CD4-positive, CD25-positive, alpha-beta regulatory T cell (primary cell): ENCODE results near the gene PPIL1. TPM values are rescaled to one million over a fixed set of nuclear protein-coding genes. Genes with fewer than 3 reads are reported as not detected.
A peak's percentile ranks its signal among the peaks of the same experiment; 100 is the strongest.

Experiments
- ATAC-seq, 2 donors: fragments of 150-1000 bp; cut with Tn5 transposase; one replicate each; pipeline ENCODE4 v1.10.0; 2021; ENCODE audit warnings: low read depth in 2 of 2, moderate number of reproducible peaks in 2 of 2, moderate library complexity in 1 of 2
- DNase-seq, 3 donors: peaks; one replicate each; pipeline versions ENCODE4 v3.0.0 to v3.0.0-alpha.2; 2012 to 2022; ENCODE audit warnings: mixed read lengths in 1 of 3
- H3K27ac ChIP-seq: one replicate; pipeline ENCODE4 v1.7.0; 2013; ENCODE audit warnings: mild to moderate bottlenecking, low read length; ENCODE audit not compliant: insufficient read depth, poor library complexity, severe bottlenecking
- H3K27me3 ChIP-seq: one replicate; pipeline ENCODE4 v1.7.0; 2013; ENCODE audit warnings: low read length; ENCODE audit not compliant: control insufficient read depth, insufficient read depth
- H3K36me3 ChIP-seq: one replicate; pipeline ENCODE4 v1.7.0; 2013; ENCODE audit warnings: mild to moderate bottlenecking, low read length, moderate library complexity; ENCODE audit not compliant: control insufficient read depth, insufficient read depth
- H3K4me1 ChIP-seq: 2 replicates; pipeline ENCODE4 v1.7.0; 2013; ENCODE audit warnings: mild to moderate bottlenecking, low read length; ENCODE audit not compliant: insufficient read depth, control insufficient read depth, poor library complexity, severe bottlenecking
- H3K4me3 ChIP-seq: one replicate; pipeline ENCODE4 v1.7.0; 2013; ENCODE audit warnings: low read depth, mild to moderate bottlenecking, low read length, moderate library complexity
- H3K9me3 ChIP-seq, 2 experiments: 1 replicate in 1 of 2; 2 replicates in 1 of 2; pipeline ENCODE4 v1.7.0; 2013; ENCODE audit warnings: low read length in 2 of 2, mild to moderate bottlenecking in 1 of 2, moderate library complexity in 1 of 2; ENCODE audit not compliant: control insufficient read depth in 2 of 2
- H3K27ac Mint-ChIP-seq, 3 donors: one replicate each; pipeline ENCODE4 v1.8.0; 2020 to 2022; ENCODE audit warnings: mild to moderate bottlenecking in 3 of 3, mixed read lengths in 3 of 3, moderate library complexity in 2 of 3
- H3K27me3 Mint-ChIP-seq: one replicate; pipeline ENCODE4 v1.8.0; 2022; ENCODE audit warnings: mild to moderate bottlenecking, mixed read lengths
- H3K36me3 Mint-ChIP-seq: one replicate; pipeline ENCODE4 v1.8.0; 2020; ENCODE audit warnings: mixed read lengths
- H3K4me1 Mint-ChIP-seq, 4 donors: one replicate each; pipeline ENCODE4 v1.8.0; 2020 to 2022; ENCODE audit warnings: mixed read lengths in 4 of 4, mild to moderate bottlenecking in 1 of 4
- H3K4me3 Mint-ChIP-seq, 4 donors: one replicate each; pipeline ENCODE4 v1.8.0; 2020 to 2022; ENCODE audit warnings: mild to moderate bottlenecking in 4 of 4, mixed read lengths in 4 of 4, moderate library complexity in 3 of 4
- H3K9me3 Mint-ChIP-seq, 7 donors: one replicate each; pipeline ENCODE4 v1.8.0; 2020 to 2022; ENCODE audit warnings: mixed read lengths in 7 of 7, mild to moderate bottlenecking in 3 of 7, moderate library complexity in 2 of 7
- polyA plus RNA-seq, 4 donors: library from polyadenylated mRNA; unstranded; fragments of 300-500 nt; fragmentation: Illumina TruSeq; gene quantifications; one replicate each; pipeline ENCODE4 v1.2.3, GENCODE V29; 2021
- total RNA-seq: library from RNA; stranded (reverse); gene quantifications from one replicate; pipeline ENCODE4 v1.2.3, GENCODE V29; 2022

The PPIL1 gene
- total and polyA plus RNA-seq, 5 donors from 2014 or later = 6.1 to 31.0 (median 23.8) TPM

- Mint-ChIP-seq H3K27me3 (peaks cover 23% of the 10 kb centered on the region), H3K4me1 (peaks cover 0 to 20% (median 3%) of the 10 kb centered on the region in 4 donors), H3K4me3 (peak overlapping the region in 1 of 4 donors; percentile 43), H3K27ac (no peak overlapping the region), H3K36me3 (peaks cover 2% of the 10 kb centered on the region), H3K9me3 (peaks cover 0 to 1% (median 0%) of the 10 kb centered on the region in 7 donors)
- Histone ChIP-seq H3K27ac (no peak overlapping the region), H3K4me3 (no peak overlapping the region), H3K4me1 (peaks cover 18% of the 10 kb centered on the region), H3K36me3 (no peaks in the 10 kb centered on the region), H3K9me3 (no peaks in the 10 kb centered on the region), H3K27me3 (peaks cover 5% of the 10 kb centered on the region)
- ATAC-seq = no peak
- DNase-seq = no peak
Measured at GRCh38 chr6:36843170-36843569, 31.4 kb downstream of the PPIL1 start.

GRCh38 chr6:36841756-36842155 is 32.8 kb downstream of the PPIL1 start:
- H3K36me3 ChIP-seq = no peaks in the 10 kb centered on the region
- H3K4me1 Mint-ChIP-seq = peaks cover 0 to 20% (median 3%) of the 10 kb centered on the region in 4 donors

DNA sequence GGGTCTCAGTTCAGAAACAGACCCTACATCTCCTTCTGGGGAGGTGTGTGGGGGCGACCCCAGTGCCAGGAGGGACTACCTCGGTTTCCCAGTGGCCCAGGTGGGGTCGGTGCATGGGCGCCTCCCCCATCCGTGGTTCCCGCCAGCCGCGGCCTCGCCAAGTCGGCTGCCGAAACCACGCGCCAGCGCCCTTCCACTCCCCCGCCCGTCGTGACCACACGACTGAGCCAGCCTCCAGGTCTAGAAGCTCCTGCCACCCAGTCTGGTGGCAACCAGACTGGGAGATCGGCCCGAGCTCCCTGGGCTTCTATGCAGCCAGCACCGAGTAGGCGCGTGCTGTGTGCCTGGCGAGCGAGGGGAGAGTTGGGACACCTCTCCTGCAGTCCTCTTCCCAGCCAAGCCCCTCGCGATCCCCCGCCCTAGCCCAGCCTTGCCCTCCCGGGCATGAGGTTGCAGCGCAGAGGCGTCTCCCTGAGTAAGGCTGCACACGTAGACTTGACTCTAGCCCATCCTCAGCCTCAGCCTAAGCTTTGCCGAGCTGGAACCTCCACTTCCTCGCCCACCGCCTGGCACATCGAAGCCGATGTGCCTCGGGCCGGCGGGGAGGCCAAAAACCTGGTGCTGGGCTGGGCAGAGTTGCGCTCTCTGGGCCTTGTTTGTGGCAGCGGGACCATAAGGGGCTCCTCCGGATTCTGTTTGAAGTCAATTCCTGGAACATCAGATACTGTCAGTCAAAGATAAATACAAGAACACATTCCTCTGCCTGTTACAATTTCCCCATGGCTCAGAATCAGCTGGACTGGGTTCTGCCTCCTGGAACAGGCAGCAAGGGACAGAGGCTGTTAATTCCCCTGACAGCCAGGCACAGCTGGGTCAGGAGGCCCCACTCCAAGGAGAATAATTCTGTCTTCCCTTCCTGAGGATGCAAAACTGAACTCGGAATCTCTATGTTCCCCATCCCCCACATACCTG is 33.9 kb downstream of the PPIL1 start:
- H3K4me1 ChIP-seq = peaks cover 18% of the 10 kb centered on the region
- H3K36me3 ChIP-seq = no peaks in the 10 kb centered on the region
- Mint-ChIP-seq H3K4me1 (peaks cover 0 to 20% (median 3%) of the 10 kb centered on the region in 4 donors), H3K4me3 (peak overlapping the region; percentile 70 to 80 (median 75)), H3K36me3 (peaks cover 5% of the 10 kb centered on the region), H3K27ac (no peak overlapping the region), H3K9me3 (peaks cover 0 to 1% (median 0%) of the 10 kb centered on the region in 7 donors), H3K27me3 (peaks cover 34% of the 10 kb centered on the region)
- DNase-seq (peak in 1 of 3 donors; percentile 34), ATAC-seq (peak in 1 of 2 donors; percentile 40)
- no peak overlapping the region for H3K4me3 ChIP-seq
- peaks cover 12% of the 10 kb centered on the region for H3K27me3 ChIP-seq
- no peak overlapping the region for H3K27ac ChIP-seq
- no peaks in the 10 kb centered on the region for H3K9me3 ChIP-seq

More at GRCh38 chr6:36841756-36842155, 32.8 kb downstream of the PPIL1 start:
- Mint-ChIP-seq H3K27ac (no peak overlapping the region), H3K27me3 (peaks cover 30% of the 10 kb centered on the region), H3K36me3 (peaks cover 5% of the 10 kb centered on the region), H3K9me3 (peaks cover 0 to 1% (median 0%) of the 10 kb centered on the region in 7 donors), H3K4me3 (no peak overlapping the region)
- ATAC-seq (no peak), DNase-seq (no peak)
- Histone ChIP-seq H3K27ac (no peak overlapping the region), H3K4me1 (peaks cover 18% of the 10 kb centered on the region), H3K9me3 (no peaks in the 10 kb centered on the region), H3K27me3 (peaks cover 12% of the 10 kb centered on the region), H3K4me3 (no peak overlapping the region)

GRCh38 chr6:36839749-36840431 is 34.7 kb downstream of the PPIL1 start:
- peaks cover 12% of the 10 kb centered on the region for H3K27me3 ChIP-seq
- DNase-seq (peak; percentile 9 to 40 (median 29)), ATAC-seq (peak; percentile 55 to 61)
- no peaks in the 10 kb centered on the region for H3K9me3 ChIP-seq
- peak overlapping the region; percentile 29 to 80 (median 77) for H3K4me3 Mint-ChIP-seq
- peaks cover 0 to 1% (median 0%) of the 10 kb centered on the region in 7 donors for H3K9me3 Mint-ChIP-seq
- no peaks in the 10 kb centered on the region for H3K36me3 ChIP-seq
- no peak overlapping the region for H3K27ac ChIP-seq
- H3K27ac Mint-ChIP-seq = no peak overlapping the region
- peaks cover 5% of the 10 kb centered on the region for H3K36me3 Mint-ChIP-seq
- peaks cover 18% of the 10 kb centered on the region for H3K4me1 ChIP-seq
- H3K27me3 Mint-ChIP-seq = peaks cover 38% of the 10 kb centered on the region
- H3K4me1 Mint-ChIP-seq = peaks cover 0 to 20% (median 3%) of the 10 kb centered on the region in 4 donors
- H3K4me3 ChIP-seq = peak overlapping the region; percentile 13

DNA sequence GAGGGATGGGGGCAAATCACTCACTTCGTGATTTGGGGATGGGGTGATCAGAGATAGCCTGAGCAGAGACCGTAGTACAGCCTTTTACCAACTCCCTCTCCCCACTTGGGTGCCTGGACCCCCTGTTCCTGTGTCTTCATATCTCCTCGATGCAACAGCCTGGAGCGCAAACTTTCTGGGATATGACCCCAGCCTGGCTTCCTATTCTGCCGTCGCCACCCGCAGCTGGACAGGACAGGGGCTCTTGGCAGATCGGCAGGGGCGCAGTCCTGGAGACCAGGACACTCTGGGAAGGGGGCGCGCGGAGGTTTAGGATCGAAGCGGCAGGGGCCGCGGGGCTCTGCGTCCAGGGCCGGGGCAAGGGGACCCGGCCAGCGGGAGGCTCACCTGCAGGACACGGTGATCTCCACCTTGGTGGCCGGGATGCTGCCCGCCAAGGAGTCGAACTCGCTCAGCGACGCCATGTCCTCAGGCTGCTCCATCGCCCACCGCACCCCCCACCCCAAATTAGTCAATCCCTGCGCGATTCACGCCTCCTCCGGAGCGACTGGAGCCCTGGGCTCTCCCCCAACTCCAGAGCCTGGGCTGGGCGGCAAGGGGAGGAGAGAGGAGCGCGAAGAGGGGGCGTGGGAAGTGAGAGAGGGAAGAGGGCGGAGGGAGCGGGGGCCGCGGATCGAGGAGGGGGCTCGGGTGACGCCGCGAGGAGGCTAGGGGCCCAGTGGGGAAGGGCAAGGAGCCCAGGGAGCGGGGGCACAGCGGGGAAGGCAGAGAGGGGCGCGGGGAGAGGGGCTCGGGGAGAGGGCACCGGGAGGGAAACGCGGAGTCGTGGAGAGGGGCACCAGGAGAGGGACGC is 35.5 kb downstream of the PPIL1 start, which contains the start of gene CPNE5:
Gene CPNE5, minus strand, starts transcription at position 549 of the 853 bp plus-strand sequence. Its CDS starts 67 bp downstream, at position 482.
- H3K27ac Mint-ChIP-seq = no peak within 1 kb of the TSS
- H3K36me3 Mint-ChIP-seq = peaks cover 5% of the 10 kb centered on the region
- peaks cover 12% of the 10 kb centered on the region for H3K27me3 ChIP-seq
- peak within 1 kb of the TSS; percentile 13 for H3K4me3 ChIP-seq
- no peak for ATAC-seq
- peaks cover 38% of the 10 kb centered on the region for H3K27me3 Mint-ChIP-seq
- H3K4me3 Mint-ChIP-seq = peak within 1 kb of the TSS; percentile 29 to 80 (median 77)
- H3K9me3 Mint-ChIP-seq = peaks cover 0 to 1% (median 0%) of the 10 kb centered on the region in 7 donors
- no peaks in the 10 kb centered on the region for H3K36me3 ChIP-seq
- DNase-seq = no peak
- peaks cover 0 to 20% (median 3%) of the 10 kb centered on the region in 4 donors for H3K4me1 Mint-ChIP-seq
- no peak within 1 kb of the TSS for H3K27ac ChIP-seq
- H3K9me3 ChIP-seq = no peaks in the 10 kb centered on the region
- peaks cover 18% of the 10 kb centered on the region for H3K4me1 ChIP-seq

- Histone ChIP-seq H3K4me1 (peaks cover 18% of the 10 kb centered on the region), H3K27ac (no peak overlapping the region), H3K9me3 (no peaks in the 10 kb centered on the region), H3K36me3 (no peaks in the 10 kb centered on the region), H3K4me3 (no peak overlapping the region), H3K27me3 (peaks cover 12% of the 10 kb centered on the region)
- no peak for DNase-seq
- no peak overlapping the region for H3K27ac Mint-ChIP-seq
- peaks cover 0 to 20% (median 3%) of the 10 kb centered on the region in 4 donors for H3K4me1 Mint-ChIP-seq
- H3K27me3 Mint-ChIP-seq = peaks cover 35% of the 10 kb centered on the region
- H3K36me3 Mint-ChIP-seq = peaks cover 3% of the 10 kb centered on the region
- ATAC-seq = no peak
- H3K4me3 Mint-ChIP-seq = peak overlapping the region in 3 of 4 donors; percentile 6 to 29 (median 8)
- no peaks in the 10 kb centered on the region for H3K9me3 Mint-ChIP-seq
Measured at GRCh38 chr6:36837686-36838085, 36.9 kb downstream of the PPIL1 start.

DNA sequence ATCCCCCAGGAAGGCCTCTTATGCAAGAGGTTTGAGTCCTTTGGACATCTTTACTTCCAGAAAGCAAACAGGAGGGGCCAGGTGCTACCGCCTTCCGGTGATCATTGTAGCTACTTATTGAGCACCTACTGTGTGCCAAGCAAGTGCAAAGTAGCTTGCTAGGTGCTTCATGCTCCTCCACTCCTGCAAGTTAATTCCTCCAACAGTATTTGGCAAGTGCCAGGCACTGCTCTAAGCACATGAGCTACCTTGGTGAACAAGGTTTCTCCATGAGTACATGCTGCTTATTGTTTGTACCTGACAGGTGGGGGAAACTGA is 37.6 kb downstream of the PPIL1 start:
- no peaks in the 10 kb centered on the region for H3K36me3 ChIP-seq
- no peaks in the 10 kb centered on the region for H3K9me3 Mint-ChIP-seq
- H3K27me3 Mint-ChIP-seq = peaks cover 35% of the 10 kb centered on the region
- H3K27ac ChIP-seq = no peak overlapping the region
- no peak overlapping the region for H3K27ac Mint-ChIP-seq
- H3K4me3 ChIP-seq = no peak overlapping the region
- H3K27me3 ChIP-seq = peaks cover 12% of the 10 kb centered on the region
- H3K36me3 Mint-ChIP-seq = peaks cover 3% of the 10 kb centered on the region
- DNase-seq (no peak), ATAC-seq (no peak)
- H3K4me1 Mint-ChIP-seq = peaks cover 0 to 20% (median 3%) of the 10 kb centered on the region in 4 donors
- H3K4me1 ChIP-seq = peaks cover 18% of the 10 kb centered on the region
- H3K9me3 ChIP-seq = no peaks in the 10 kb centered on the region
- H3K4me3 Mint-ChIP-seq = peak overlapping the region in 1 of 4 donors; percentile 6
